ENCODE data around the gene SCUBE1. TPM values are rescaled to one million over a fixed set of nuclear protein-coding genes. Genes with fewer than 3 reads are reported as not detected.

Gene SCUBE1
- total and polyA plus RNA-seq, 2 experiments from 2014 or later: 0.81 to 3.2 TPM

DNA sequence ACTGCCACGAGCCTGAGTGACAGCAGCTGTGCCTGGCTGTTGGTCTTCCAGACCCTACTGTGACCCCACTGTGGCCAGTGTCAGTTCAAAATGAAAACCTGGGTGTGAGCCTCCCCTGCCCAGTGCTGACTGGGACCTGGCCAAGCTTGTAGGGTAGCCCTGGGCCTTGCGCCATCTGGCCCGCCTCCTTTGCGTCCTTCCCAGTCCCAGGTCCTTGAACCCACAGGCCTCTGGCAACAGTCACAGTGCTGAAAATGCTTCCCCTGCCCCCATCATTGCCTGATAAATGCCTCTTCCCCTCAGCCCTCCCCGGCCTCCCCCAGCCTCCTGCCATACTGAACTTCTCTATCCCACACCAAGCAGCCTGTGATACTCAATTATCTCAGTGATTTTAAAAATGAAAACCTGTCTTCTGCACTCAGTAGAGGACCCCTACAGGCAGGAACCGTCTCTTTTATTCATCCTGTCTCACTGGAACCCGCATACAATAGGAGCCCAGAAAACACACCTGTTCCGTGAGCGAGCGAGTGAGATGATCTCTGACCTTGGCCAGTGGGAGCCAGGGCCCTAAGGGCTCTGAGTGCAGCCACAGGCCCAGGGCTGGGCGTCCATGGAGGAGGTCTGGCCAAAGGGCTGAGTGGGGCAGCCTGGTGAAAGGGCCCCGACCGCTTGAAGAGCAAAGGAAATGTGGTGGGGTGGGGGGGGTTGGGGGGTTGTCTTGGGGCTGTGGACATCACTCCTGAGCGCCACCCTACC, 106.6 kb downstream of the SCUBE1 start:
- Histone ChIP-seq H3K4me2 (no peak overlapping the region), H3K9me2 (ENCODE audit: insufficient read depth) (no peaks in the 10 kb centered on the region), H3F3A (replicated peaks; ENCODE audit: low read depth) (no peaks in the 10 kb centered on the region), H3K79me2 (replicated peaks; ENCODE audit: insufficient read depth) (no peaks in the 10 kb centered on the region), H3K36me3 (ENCODE audit: insufficient read depth) (no peaks in the 10 kb centered on the region), H3K4me3 (no peak overlapping the region), H3K27me3 (ENCODE audit: insufficient read depth) (no peaks in the 10 kb centered on the region), H3K27ac (ENCODE audit: low read depth) (no peak overlapping the region), H2AFZ (no peak overlapping the region), H4K20me1 (replicated peaks; ENCODE audit: insufficient read depth) (no peaks in the 10 kb centered on the region), H3K4me1 (ENCODE audit: insufficient read depth) (no peaks in the 10 kb centered on the region)
- Mint-ChIP-seq H3K4me3 (no peak overlapping the region), H3K27ac (no peak overlapping the region), H3K36me3 (ENCODE audit: low read depth) (no peaks in the 10 kb centered on the region), H3K4me1 (peaks cover 3% of the 10 kb centered on the region; the same call in 1 of the 3 replicates), H3K27me3 (ENCODE audit: insufficient read depth, low read depth, poor library complexity) (peaks cover 12% of the 10 kb centered on the region), H3K9me3 (no peaks in the 10 kb centered on the region)
- no peak for DNase-seq (ENCODE audit: low spot score)
- TF ChIP-seq STAT1 (IDR thresholded peaks at IDR 0.05; ENCODE audit: unreplicated experiment) (no peak), NANOG (IDR thresholded peaks at IDR 0.05; ENCODE audit: borderline replicate concordance) (no peak), ZNF114 (CRISPR knock-in tag; IDR thresholded peaks at IDR 0.05) (no peak), POLR2AphosphoS5 (IDR thresholded peaks at IDR 0.05; ENCODE audit: low read depth) (no peak), ZNF331 (CRISPR knock-in tag; IDR thresholded peaks at IDR 0.05; ENCODE audit: low read depth) (no peak), EZH2phosphoT487 (IDR thresholded peaks at IDR 0.05; ENCODE audit: unreplicated experiment) (no peak)
- TF ChIP-seq, protein P1, sequence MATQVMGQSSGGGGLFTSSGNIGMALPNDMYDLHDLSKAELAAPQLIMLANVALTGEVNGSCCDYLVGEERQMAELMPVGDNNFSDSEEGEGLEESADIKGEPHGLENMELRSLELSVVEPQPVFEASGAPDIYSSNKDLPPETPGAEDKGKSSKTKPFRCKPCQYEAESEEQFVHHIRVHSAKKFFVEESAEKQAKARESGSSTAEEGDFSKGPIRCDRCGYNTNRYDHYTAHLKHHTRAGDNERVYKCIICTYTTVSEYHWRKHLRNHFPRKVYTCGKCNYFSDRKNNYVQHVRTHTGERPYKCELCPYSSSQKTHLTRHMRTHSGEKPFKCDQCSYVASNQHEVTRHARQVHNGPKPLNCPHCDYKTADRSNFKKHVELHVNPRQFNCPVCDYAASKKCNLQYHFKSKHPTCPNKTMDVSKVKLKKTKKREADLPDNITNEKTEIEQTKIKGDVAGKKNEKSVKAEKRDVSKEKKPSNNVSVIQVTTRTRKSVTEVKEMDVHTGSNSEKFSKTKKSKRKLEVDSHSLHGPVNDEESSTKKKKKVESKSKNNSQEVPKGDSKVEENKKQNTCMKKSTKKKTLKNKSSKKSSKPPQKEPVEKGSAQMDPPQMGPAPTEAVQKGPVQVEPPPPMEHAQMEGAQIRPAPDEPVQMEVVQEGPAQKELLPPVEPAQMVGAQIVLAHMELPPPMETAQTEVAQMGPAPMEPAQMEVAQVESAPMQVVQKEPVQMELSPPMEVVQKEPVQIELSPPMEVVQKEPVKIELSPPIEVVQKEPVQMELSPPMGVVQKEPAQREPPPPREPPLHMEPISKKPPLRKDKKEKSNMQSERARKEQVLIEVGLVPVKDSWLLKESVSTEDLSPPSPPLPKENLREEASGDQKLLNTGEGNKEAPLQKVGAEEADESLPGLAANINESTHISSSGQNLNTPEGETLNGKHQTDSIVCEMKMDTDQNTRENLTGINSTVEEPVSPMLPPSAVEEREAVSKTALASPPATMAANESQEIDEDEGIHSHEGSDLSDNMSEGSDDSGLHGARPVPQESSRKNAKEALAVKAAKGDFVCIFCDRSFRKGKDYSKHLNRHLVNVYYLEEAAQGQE (IDR thresholded peaks at IDR 0.05; ENCODE audit: unreplicated experiment): no peak
- no peak for ATAC-seq

DNA sequence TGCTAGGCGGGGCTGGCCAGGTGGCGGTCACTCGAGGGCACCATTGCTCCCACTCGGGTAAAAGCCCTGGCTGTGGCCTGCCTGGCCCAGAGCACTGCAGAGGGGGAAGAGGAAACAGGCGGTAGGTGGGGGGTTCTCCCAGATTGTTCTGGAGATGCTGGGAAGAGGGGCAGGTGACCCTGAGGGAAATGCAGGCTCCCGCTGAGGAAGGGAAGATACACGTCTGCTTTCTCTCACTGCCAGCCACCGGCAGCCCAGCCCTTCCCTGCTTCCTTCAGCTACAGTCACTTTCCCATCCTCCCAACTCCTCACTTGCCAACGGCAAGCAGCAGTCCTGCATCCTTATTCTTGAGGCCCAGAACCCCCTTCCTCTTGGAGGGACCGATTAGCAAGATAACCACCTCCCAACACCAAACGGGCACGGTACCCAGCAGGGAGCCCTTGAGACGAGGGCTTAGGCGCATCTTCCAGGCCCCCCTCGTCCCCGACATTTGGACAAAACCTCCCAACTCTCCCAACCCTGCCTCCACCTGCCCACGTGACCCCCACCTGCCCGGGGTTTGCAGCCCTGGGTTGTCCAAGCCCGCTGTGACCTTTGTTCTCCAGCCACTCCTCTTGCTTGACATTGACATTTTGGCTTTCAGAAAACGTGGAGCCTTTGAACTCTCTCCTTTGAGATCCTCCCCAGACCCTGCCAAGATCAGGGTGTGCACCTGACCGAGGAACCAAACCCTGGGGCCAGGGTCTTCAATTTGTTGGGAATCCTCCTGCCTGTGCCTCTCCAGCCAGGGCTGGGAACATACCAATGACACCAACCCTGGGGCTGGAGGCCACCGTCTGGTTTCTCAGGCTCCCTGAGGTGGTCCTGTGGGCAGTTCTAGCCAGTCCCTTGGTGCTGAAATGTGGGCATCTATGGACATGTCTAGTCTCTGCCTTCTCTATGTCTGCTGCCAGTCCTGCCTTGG, 107.4 kb downstream of the SCUBE1 start:
- no peak overlapping the region for H2AFZ ChIP-seq
- no peak overlapping the region for H3K4me2 ChIP-seq
- Mint-ChIP-seq H3K9me3 (no peaks in the 10 kb centered on the region), H3K4me1 (peaks cover 10% of the 10 kb centered on the region; the same call in 2 of the 3 replicates), H3K27me3 (ENCODE audit: insufficient read depth, low read depth, poor library complexity) (peaks cover 16% of the 10 kb centered on the region), H3K4me3 (no peak overlapping the region), H3K36me3 (ENCODE audit: low read depth) (no peaks in the 10 kb centered on the region), H3K27ac (no peak overlapping the region)
- H3K27ac ChIP-seq (ENCODE audit: low read depth): no peak overlapping the region
- H3K79me2 ChIP-seq (replicated peaks; ENCODE audit: insufficient read depth): no peaks in the 10 kb centered on the region
- no peaks in the 10 kb centered on the region for H3K4me1 ChIP-seq (ENCODE audit: insufficient read depth)
- H3K36me3 ChIP-seq (ENCODE audit: insufficient read depth): no peaks in the 10 kb centered on the region
- no peaks in the 10 kb centered on the region for H3K27me3 ChIP-seq (ENCODE audit: insufficient read depth)
- H3K9me2 ChIP-seq (ENCODE audit: insufficient read depth): no peaks in the 10 kb centered on the region
- ATAC-seq: no peak
- no peaks in the 10 kb centered on the region for H4K20me1 ChIP-seq (replicated peaks; ENCODE audit: insufficient read depth)
- no peak for DNase-seq (ENCODE audit: low spot score)
- H3K4me3 ChIP-seq: no peak overlapping the region
- no peaks in the 10 kb centered on the region for H3F3A ChIP-seq (replicated peaks; ENCODE audit: low read depth)
- TF ChIP-seq ZNF114 (CRISPR knock-in tag; IDR thresholded peaks at IDR 0.05): no peak
